HG03457 (cell line): ENCODE measurements around the gene PNISR.

Experiments
- ATAC-seq: cut with Tn5 transposase; IDR thresholded peaks from one replicate; pipeline ENCODE4 v1.9.1; 2021; ENCODE audit warnings: moderate number of reproducible peaks; ENCODE audit not compliant: unreplicated experiment

Gene PNISR

GRCh38 chr6:99407076-99407475, 18.0 kb downstream of the PNISR start:
- ATAC-seq = no peak

- ATAC-seq = no peak
Measured at GRCh38 chr6:99402448-99402847, 22.7 kb downstream of the PNISR start.

GRCh38 chr6:99397287-99397686, 27.8 kb downstream of the PNISR start:
- no peak for ATAC-seq

- ATAC-seq = peak; percentile 70
Measured at GRCh38 chr6:99393698-99394531, 31.2 kb downstream of the PNISR start, which contains the start of gene COQ3. COQ3 (minus strand) TSS chr6:99394195; CDS start chr6:99394179, 16 bp downstream.

- peak; percentile 13 for ATAC-seq
Measured at GRCh38 chr6:99393366-99393697, 31.8 kb downstream of the PNISR start.

- no peak for ATAC-seq
Measured at GRCh38 chr6:99390896-99391295, 34.2 kb downstream of the PNISR start.

- no peak for ATAC-seq
Measured at GRCh38 chr6:99384507-99384906, 40.6 kb downstream of the PNISR start.

- ATAC-seq = no peak
Measured at GRCh38 chr6:99378636-99379035, 46.5 kb downstream of the PNISR start.

GRCh38 chr6:99369533-99369932, 55.6 kb downstream of the PNISR start:
- no peak for ATAC-seq

GRCh38 chr6:99366852-99367251, 58.3 kb downstream of the PNISR start:
- ATAC-seq = no peak

GRCh38 chr6:99364026-99364425, 61.1 kb downstream of the PNISR start:
- ATAC-seq = peak; percentile 87

- ATAC-seq = no peak
Measured at GRCh38 chr6:99362678-99363268, 62.3 kb downstream of the PNISR start.

GRCh38 chr6:99359800-99360199, 65.3 kb downstream of the PNISR start:
- ATAC-seq = no peak

GRCh38 chr6:99356641-99357040, 68.5 kb downstream of the PNISR start:
- no peak for ATAC-seq

- ATAC-seq = no peak
Measured at GRCh38 chr6:99354983-99355382, 70.1 kb downstream of the PNISR start.

- no peak for ATAC-seq
Measured at GRCh38 chr6:99353126-99353525, 72.0 kb downstream of the PNISR start.

GRCh38 chr6:99350573-99350972, 74.5 kb downstream of the PNISR start:
- ATAC-seq = no peak

- no peak for ATAC-seq
Measured at GRCh38 chr6:99349171-99350141, 75.7 kb downstream of the PNISR start, which contains the start of gene FAXC. FAXC (minus strand) TSS chr6:99349674; CDS start chr6:99349372, 302 bp downstream.

- ATAC-seq = no peak
Measured at GRCh38 chr6:99348288-99349170, 76.6 kb downstream of the PNISR start.
